CD4-positive, alpha-beta T cell (primary cell): ENCODE measurements around the gene YIPF3. TPM values are rescaled to one million over a fixed set of nuclear protein-coding genes. Genes with fewer than 3 reads are reported as not detected.

ENCODE experiments used
- ATAC-seq: fragments of 200-7000 bp; cut with Tn5 transposase; one replicate; pipeline ENCODE4 v1.10.0; 2022; ENCODE audit warnings: mild to moderate bottlenecking; ENCODE audit not compliant: poor library complexity
- CTCF ChIA-PET: fragments of 350-600 bp; sonication (Branson Sonifier 250); formaldehyde crosslinking; loops from one replicate; lab custom pipeline; 2021; ENCODE audit warnings: antibody characterized with exemption, inconsistent platforms; lab: Charles Lee
- POLR2A ChIA-PET: fragments of 350-600 bp; sonication (Branson Sonifier 250); formaldehyde crosslinking; loops from one replicate; lab custom pipeline; 2021; ENCODE audit warnings: antibody characterized with exemption, inconsistent platforms; lab: Charles Lee
- DNase-seq, 14 experiments: peaks; one replicate each; pipeline ENCODE4 v3.0.0-alpha.2; 2013 to 2020; ENCODE audit warnings: mixed read lengths in 2 of 14
- H3K27ac ChIP-seq, 2 donors: one replicate each; pipeline versions ENCODE4 v1.5.1 to v1.7.0; 2013; ENCODE audit warnings: low read length in 2 of 2, low read depth in 1 of 2, mild to moderate bottlenecking in 1 of 2
- H3K27me3 ChIP-seq, 2 experiments: 1 replicate in 1 of 2; 2 replicates in 1 of 2; pipeline versions ENCODE4 v1.6.1 to v1.7.0; 2013; ENCODE audit warnings: low read length in 2 of 2, control low read depth in 1 of 2, mild to moderate bottlenecking in 1 of 2, moderate library complexity in 1 of 2; ENCODE audit not compliant: insufficient read depth in 2 of 2, control insufficient read depth in 1 of 2
- H3K36me3 ChIP-seq: one replicate; pipeline ENCODE4 v1.6.1; 2013; ENCODE audit warnings: low read length, control low read depth; ENCODE audit not compliant: insufficient read depth
- H3K4me1 ChIP-seq: one replicate; pipeline ENCODE4 v1.6.1; 2013; ENCODE audit warnings: low read length, control low read depth; ENCODE audit not compliant: insufficient read depth
- H3K4me3 ChIP-seq: one replicate; pipeline ENCODE4 v1.5.1; 2013; ENCODE audit warnings: mild to moderate bottlenecking, low read length, moderate library complexity
- H3K9me3 ChIP-seq, 2 experiments: 1 replicate in 1 of 2; 2 replicates in 1 of 2; pipeline versions ENCODE4 v1.6.1 to v1.7.0; 2013; ENCODE audit warnings: low read length in 2 of 2, mild to moderate bottlenecking in 2 of 2, control low read depth in 1 of 2, moderate library complexity in 1 of 2; ENCODE audit not compliant: control insufficient read depth in 1 of 2, insufficient read depth in 1 of 2
- H3K27ac Mint-ChIP-seq: one replicate; pipeline ENCODE4 v1.8.0; 2020; ENCODE audit warnings: mixed read lengths
- H3K27me3 Mint-ChIP-seq: one replicate; pipeline ENCODE4 v1.8.0; 2021; ENCODE audit warnings: mixed read lengths
- H3K36me3 Mint-ChIP-seq: one replicate; pipeline ENCODE4 v1.8.0; 2021; ENCODE audit warnings: low read depth, mixed read lengths
- H3K4me1 Mint-ChIP-seq: one replicate; pipeline ENCODE4 v1.8.0; 2021; ENCODE audit warnings: low read depth, mixed read lengths
- H3K4me3 Mint-ChIP-seq: one replicate; pipeline ENCODE4 v1.8.0; 2020; ENCODE audit warnings: mild to moderate bottlenecking, mixed read lengths
- H3K9me3 Mint-ChIP-seq: one replicate; pipeline ENCODE4 v1.8.0; 2020; ENCODE audit warnings: mixed read lengths
- CTCF ChIP-seq: fragments of 200-600 bp; IDR thresholded peaks from one replicate; pipeline ENCODE4 v1.8.0; 2022; ENCODE audit warnings: antibody characterized with exemption, mild to moderate bottlenecking
- intact Hi-C, 2 experiments: fragments of 100-400 bp; cut with DNase I in 1 of 2; cut with micrococcal nuclease in 1 of 2; formaldehyde crosslinking; loops; one replicate each; pipeline versions ENCODE4 v1.15.1 to v1.9.0; 2023 to 2025; cut with DNase I, micrococcal nuclease
- total RNA-seq, 174 experiments: library from RNA in 2 of 174; stranded (reverse) in 2 of 174; gene quantifications; one replicate each; pipeline ENCODE4 v1.2.3 and lab custom pipeline; 2021 to 2026

The YIPF3 gene
- total RNA-seq, 2 experiments from 2014 or later: 36.5 to 37.9 TPM

GRCh38 chr6:43493833-43494232 lies 22.9 kb downstream of the YIPF3 start:
- no peak overlapping the region for H3K4me3 ChIP-seq
- Mint-ChIP-seq H3K27me3 (no peaks in the 10 kb centered on the region), H3K27ac (peak overlapping the region; percentile 39), H3K4me1 (peaks cover 40% of the 10 kb centered on the region), H3K9me3 (no peaks in the 10 kb centered on the region), H3K4me3 (no peak overlapping the region), H3K36me3 (peaks cover 29% of the 10 kb centered on the region)
- ATAC-seq (no peak), DNase-seq (no peak)
- H3K27me3 ChIP-seq: no peaks in the 10 kb centered on the region
- CTCF ChIA-PET: interaction anchor here (0.5 to 2.4 kb wide), 2 partner anchors 13 to 96 kb away, joined by 4 to 6 read pairs; no protein-coding TSS in a partner anchor
- H3K36me3 ChIP-seq: peaks cover 27% of the 10 kb centered on the region
- peaks cover 30% of the 10 kb centered on the region for H3K4me1 ChIP-seq
- no peak overlapping the region for H3K27ac ChIP-seq
- POLR2A ChIA-PET: interaction anchor here (1.0 to 1.8 kb wide), 2 partner anchors 16 to 20 kb away, joined by 3 to 13 read pairs; partner anchors contain the start of gene TJAP1
- no peaks in the 10 kb centered on the region for H3K9me3 ChIP-seq
- intact Hi-C loops: no loop called here
- no peak for TF ChIP-seq CTCF

- TF ChIP-seq CTCF: no peak
- peak overlapping the region; percentile 20 for H3K4me3 Mint-ChIP-seq
- no peaks in the 10 kb centered on the region for H3K9me3 Mint-ChIP-seq
- peaks cover 27% of the 10 kb centered on the region for H3K36me3 Mint-ChIP-seq
- H3K4me1 ChIP-seq: peaks cover 33% of the 10 kb centered on the region
- H3K27me3 Mint-ChIP-seq: no peaks in the 10 kb centered on the region
- H3K27ac Mint-ChIP-seq: peak overlapping the region; percentile 55
- no peaks in the 10 kb centered on the region for H3K27me3 ChIP-seq
- ATAC-seq: no peak
- no peak for DNase-seq
- no peaks in the 10 kb centered on the region for H3K9me3 ChIP-seq
- peaks cover 25% of the 10 kb centered on the region for H3K36me3 ChIP-seq
- CTCF ChIA-PET: interaction anchor here (2.4 kb wide), 1 partner anchor 13 kb away, joined by 6 read pairs; no protein-coding TSS in a partner anchor
- POLR2A ChIA-PET: interaction anchor here (1.0 kb wide), 1 partner anchor 20 kb away, joined by 3 read pairs; no protein-coding TSS in a partner anchor
- H3K4me1 Mint-ChIP-seq: peaks cover 40% of the 10 kb centered on the region
- no peak overlapping the region for H3K4me3 ChIP-seq
- intact Hi-C loops: no loop called here
- H3K27ac ChIP-seq: no peak overlapping the region
Observed at GRCh38 chr6:43493230-43493629, 23.5 kb downstream of the YIPF3 start.

GRCh38 chr6:43492673-43493072 lies 24.1 kb downstream of the YIPF3 start:
- ChIA-PET POLR2A (no interaction called here), CTCF (interaction anchor here (2.4 kb wide), 1 partner anchor 14 kb away, joined by 6 read pairs; no protein-coding TSS in a partner anchor)
- intact Hi-C loops: no loop called here
- Mint-ChIP-seq H3K27me3 (no peaks in the 10 kb centered on the region), H3K27ac (peak overlapping the region; percentile 55), H3K4me3 (no peak overlapping the region), H3K36me3 (peaks cover 26% of the 10 kb centered on the region), H3K9me3 (no peaks in the 10 kb centered on the region), H3K4me1 (peaks cover 40% of the 10 kb centered on the region)
- Histone ChIP-seq H3K36me3 (peaks cover 19% of the 10 kb centered on the region), H3K27ac (no peak overlapping the region), H3K4me3 (no peak overlapping the region), H3K4me1 (peaks cover 33% of the 10 kb centered on the region), H3K27me3 (no peaks in the 10 kb centered on the region), H3K9me3 (no peaks in the 10 kb centered on the region)
- no peak for TF ChIP-seq CTCF
- no peak for ATAC-seq
- DNase-seq: no peak
